ENCODE measurements around the gene NAT10.

- TF ChIP-seq CTCF (IDR thresholded peaks at IDR 0.05; ENCODE audit: poor library complexity, severe bottlenecking) (no peak), RAD21 (conservative IDR thresholded peaks at IDR 0.05) (no peak), TAF1 (IDR thresholded peaks at IDR 0.05; ENCODE audit: low read depth) (no peak), EP300 (conservative IDR thresholded peaks at IDR 0.05; ENCODE audit: poor library complexity, severe bottlenecking) (no peak), MXI1 (conservative IDR thresholded peaks at IDR 0.05; ENCODE audit: poor library complexity, severe bottlenecking) (no peak), SMC3 (conservative IDR thresholded peaks at IDR 0.05; ENCODE audit: poor library complexity) (no peak), REST (IDR thresholded peaks at IDR 0.05; ENCODE audit: borderline replicate concordance) (no peak)
These were observed 74.8 kb downstream of the NAT10 start for GRCh38 chr11:34180040-34180813.

Data from neural cell (in vitro differentiated cells).